K562 (cell line): ENCODE data around the gene C18orf63.

Experiments
- ATF1 ChIP-seq, 2 experiments: fragments of 450-650 bp in 1 of 2; IDR thresholded peaks; 2 replicates each; pipeline ENCODE4 v1.6.1; 2016; ENCODE audit warnings: missing compliant biosample characterization in 1 of 2, missing genetic modification characterization in 1 of 2
- CREB1 ChIP-seq, 2 experiments: sonication (generic) in 1 of 2; formaldehyde crosslinking in 1 of 2; IDR thresholded peaks; 2 replicates each; pipeline versions ENCODE4 v1.6.1 to v1.8.0; 2012 to 2022; ENCODE audit warnings: inconsistent platforms in 1 of 2, mild to moderate bottlenecking in 1 of 2, missing genetic modification reagents in 1 of 2, moderate library complexity in 1 of 2
- DPF2 ChIP-seq: fragments of 450-650 bp; IDR thresholded peaks from 2 replicates; pipeline ENCODE4 v1.6.1; 2016
- HSF4 ChIP-seq: fragments of 250-450 bp; sonication (Bioruptor Pico); IDR thresholded peaks from 2 replicates; pipeline ENCODE4 v2.1.2; 2022; ENCODE audit warnings: mild to moderate bottlenecking, moderate library complexity, borderline replicate concordance
- IFI16 ChIP-seq: fragments of 250-450 bp; sonication (Bioruptor Pico); IDR thresholded peaks from 2 replicates; pipeline ENCODE4 v2.1.2; 2022; ENCODE audit warnings: mild to moderate bottlenecking, inconsistent platforms
- NRF1 ChIP-seq, 2 experiments: fragments of 450-650 bp; IDR thresholded peaks in 1 of 2; conservative IDR thresholded peaks in 1 of 2; 2 replicates each; pipeline ENCODE4 v1.6.1; 2014; ENCODE audit warnings: mild to moderate bottlenecking in 2 of 2
- SNRNP70 ChIP-seq: fragments of 200-400 bp; formaldehyde crosslinking; optimal IDR thresholded peaks from 2 replicates; pipeline ENCODE3; 2017; ENCODE audit warnings: low read depth, low read length
- SP2 ChIP-seq: IDR thresholded peaks from 2 replicates; pipeline ENCODE4 v1.6.1; 2011; ENCODE audit warnings: mild to moderate bottlenecking, low read depth, low read length, moderate library complexity; ENCODE audit not compliant: poor library complexity, severe bottlenecking; ENCODE audit errors: extremely low read depth
- SRSF7 ChIP-seq: fragments of 200-400 bp; formaldehyde crosslinking; optimal IDR thresholded peaks from 2 replicates; pipeline ENCODE3; 2017; ENCODE audit warnings: mild to moderate bottlenecking, low read depth, low read length
- TCF7 ChIP-seq: sonication (generic); IDR thresholded peaks from 2 replicates; pipeline ENCODE4 v1.6.1; 2016; ENCODE audit warnings: antibody characterized with exemption, borderline replicate concordance
- ZNF184 ChIP-seq: sonication (generic); formaldehyde crosslinking; IDR thresholded peaks from 2 replicates; pipeline ENCODE4 v1.5.0; 2020; ENCODE audit warnings: missing genetic modification reagents
- TF ChIP-seq, protein P1 (sequence below), 3 experiments: IDR thresholded peaks in 2 of 3; conservative IDR thresholded peaks in 1 of 3; 2 replicates each; pipeline ENCODE4 v1.5.1; 2011 to 2012; ENCODE audit warnings: low read length in 3 of 3, mild to moderate bottlenecking in 3 of 3, control low read depth in 2 of 3, improper control_type of control experiment in 1 of 3, inconsistent platforms in 1 of 3, low read depth in 1 of 3, mixed read lengths in 1 of 3, moderate library complexity in 1 of 3; ENCODE audit not compliant: insufficient read depth in 2 of 3

DNA sequence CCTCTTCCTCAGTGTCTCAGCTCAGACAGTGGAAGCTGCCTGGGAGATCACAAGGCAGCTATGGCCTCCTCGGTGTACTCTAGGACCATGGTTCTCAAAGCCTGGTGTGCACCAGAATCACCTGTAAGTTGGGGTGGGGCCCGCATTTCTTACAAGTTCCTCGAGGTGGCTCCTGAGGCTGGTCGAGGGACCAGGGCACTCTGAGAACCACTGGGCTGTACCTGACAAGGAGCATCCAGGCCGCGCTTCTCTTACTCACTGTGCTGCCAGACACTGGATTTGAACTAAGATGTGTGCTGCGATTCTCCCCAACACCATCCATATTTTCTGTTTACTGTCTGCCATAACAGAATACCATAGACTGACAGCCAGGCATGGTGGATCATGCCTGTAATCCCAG lies 81.9 kb downstream of the C18orf63 start:
- no peak for TF ChIP-seq SNRNP70
- TF ChIP-seq IFI16 (CRISPR knock-in tag), result no peak
- TF ChIP-seq ATF1 (CRISPR knock-in tag; IDR thresholded peaks at IDR 0.05), result no peak
- TF ChIP-seq ATF1 (tag; IDR thresholded peaks at IDR 0.05), result no peak
- TF ChIP-seq SRSF7, result no peak
- no peak for TF ChIP-seq SP2
- TF ChIP-seq CREB1 (IDR thresholded peaks at IDR 0.05), result no peak
- no peak for TF ChIP-seq CREB1 (CRISPR knock-in tag; IDR thresholded peaks at IDR 0.05)
- TF ChIP-seq NRF1 (conservative IDR thresholded peaks at IDR 0.05 in 1 of 2, IDR thresholded peaks at IDR 0.05 in 1 of 2), result no peak
- TF ChIP-seq HSF4 (CRISPR knock-in tag), result no peak
- TF ChIP-seq, protein P1, sequence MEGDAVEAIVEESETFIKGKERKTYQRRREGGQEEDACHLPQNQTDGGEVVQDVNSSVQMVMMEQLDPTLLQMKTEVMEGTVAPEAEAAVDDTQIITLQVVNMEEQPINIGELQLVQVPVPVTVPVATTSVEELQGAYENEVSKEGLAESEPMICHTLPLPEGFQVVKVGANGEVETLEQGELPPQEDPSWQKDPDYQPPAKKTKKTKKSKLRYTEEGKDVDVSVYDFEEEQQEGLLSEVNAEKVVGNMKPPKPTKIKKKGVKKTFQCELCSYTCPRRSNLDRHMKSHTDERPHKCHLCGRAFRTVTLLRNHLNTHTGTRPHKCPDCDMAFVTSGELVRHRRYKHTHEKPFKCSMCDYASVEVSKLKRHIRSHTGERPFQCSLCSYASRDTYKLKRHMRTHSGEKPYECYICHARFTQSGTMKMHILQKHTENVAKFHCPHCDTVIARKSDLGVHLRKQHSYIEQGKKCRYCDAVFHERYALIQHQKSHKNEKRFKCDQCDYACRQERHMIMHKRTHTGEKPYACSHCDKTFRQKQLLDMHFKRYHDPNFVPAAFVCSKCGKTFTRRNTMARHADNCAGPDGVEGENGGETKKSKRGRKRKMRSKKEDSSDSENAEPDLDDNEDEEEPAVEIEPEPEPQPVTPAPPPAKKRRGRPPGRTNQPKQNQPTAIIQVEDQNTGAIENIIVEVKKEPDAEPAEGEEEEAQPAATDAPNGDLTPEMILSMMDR (IDR thresholded peaks at IDR 0.05 in 2 of 3, conservative IDR thresholded peaks at IDR 0.05 in 1 of 3; ENCODE audit: insufficient read depth in 2 of 3, low read depth in 1 of 3, low read length in 3 of 3), result no peak
- no peak for TF ChIP-seq TCF7
- TF ChIP-seq DPF2, result no peak
- no peak for TF ChIP-seq ZNF184
